Activated T-cell treated with anti-CD3 and anti-CD28 coated beads, Interleukin-2, amount 50 U/mL, for 4 hours (primary cell): ENCODE results near the gene CREG2. TPM values are rescaled to one million over a fixed set of nuclear protein-coding genes. Genes with fewer than 3 reads are reported as not detected.

Source experiments
- total RNA-seq, 3 donors: library from RNA; stranded (reverse); gene quantifications; one replicate each; pipeline ENCODE4 v1.2.1, GENCODE V29; 2021

The CREG2 gene
- total RNA-seq, 3 donors from 2014 or later = not detected

Other genes starting within 250 kb of the CREG2 start
- gene TBC1D8, start 236.1 kb downstream of the CREG2 start, total RNA-seq = 1 to 10 TPM in 1 of 3 donors, under 1 TPM in 2; 0.58 to 1.1 (median 0.68) TPM
- gene CNOT11, start 134.6 kb downstream of the CREG2 start, total RNA-seq = 10 to 100 TPM; 59.9 to 64.4 (median 61.2) TPM
- gene RNF149, start 78.8 kb downstream of the CREG2 start, total RNA-seq = 10 to 100 TPM; 27.3 to 33.3 (median 27.3) TPM
- not detected for gene RFX8, start 87.6 kb upstream of the CREG2 start, total RNA-seq